Gastroesophageal sphincter (tissue), 4 donors: ENCODE data around the gene SEMA6C. TPM values are rescaled to one million over a fixed set of nuclear protein-coding genes. Genes with fewer than 3 reads are reported as not detected.
"Not testable (repeated sequence)": the region's sequence is repeated elsewhere in the genome, so short reads cannot be mapped to it uniquely, and the experiment has no call there.

Experiments used
- ATAC-seq: fragments of 150-250 bp; one replicate; pipeline ENCODE4 v1.9.1; 2016; ENCODE audit warnings: mild to moderate bottlenecking, moderate library complexity
- H3K27ac ChIP-seq, 4 donors: fragments of 200-600 bp; sonication (generic) in 3 of 4; 1 replicate in 3 of 4; 2 replicates in 1 of 4; pipeline ENCODE4 v1.5.1; 2016 to 2019
- H3K27me3 ChIP-seq: fragments of 200-600 bp; sonication (generic); one replicate; pipeline ENCODE4 v1.5.1; 2019
- H3K36me3 ChIP-seq, 2 donors: fragments of 200-600 bp; sonication (generic); one replicate each; pipeline ENCODE4 v1.5.1; 2019; ENCODE audit warnings: control low read depth in 1 of 2
- H3K4me1 ChIP-seq, 3 donors: fragments of 200-600 bp; sonication (generic); 1 replicate in 2 of 3; 2 replicates in 1 of 3; pipeline ENCODE4 v1.5.1; 2016 to 2019; ENCODE audit warnings: control low read depth in 2 of 3
- H3K4me3 ChIP-seq, 2 donors: fragments of 200-600 bp; sonication (generic); one replicate each; pipeline ENCODE4 v1.5.1; 2019; ENCODE audit warnings: mild to moderate bottlenecking in 1 of 2, moderate library complexity in 1 of 2
- H3K9me3 ChIP-seq, 3 donors: fragments of 200-600 bp; sonication (generic); one replicate each; pipeline ENCODE4 v1.5.1; 2017 to 2019; ENCODE audit warnings: control low read depth in 2 of 3
- CTCF ChIP-seq, 4 experiments: fragments of 200-600 bp in 2 of 4; fragments of 450-650 bp in 2 of 4; sonication (generic) in 1 of 4; IDR thresholded peaks; one replicate each; pipeline ENCODE4 v1.5.1; 2017 to 2019; ENCODE audit warnings: antibody characterized with exemption in 4 of 4, mild to moderate bottlenecking in 2 of 4, moderate library complexity in 2 of 4
- EP300 ChIP-seq: sonication (generic); formaldehyde crosslinking; IDR thresholded peaks from one replicate; pipeline ENCODE4 v1.6.1; 2017; ENCODE audit warnings: antibody characterized with exemption, mild to moderate bottlenecking
- POLR2A ChIP-seq, 2 donors: fragments of 450-650 bp; IDR thresholded peaks; one replicate each; pipeline ENCODE4 v1.6.1; 2017; ENCODE audit warnings: antibody characterized with exemption in 2 of 2, mild to moderate bottlenecking in 2 of 2, moderate library complexity in 1 of 2
- POLR2AphosphoS5 ChIP-seq: sonication (generic); formaldehyde crosslinking; IDR thresholded peaks from one replicate; pipeline ENCODE4 v1.6.1; 2017; ENCODE audit warnings: antibody characterized with exemption
- WGBS, 2 donors: methylation state at CpG; one replicate each; pipeline ENCODE4 v1.1.5; 2018; ENCODE audit warnings: low coverage in 1 of 2; 5-methylcytosine and 5-hydroxymethylcytosine counted together
- total RNA-seq, 4 donors: library from RNA; depleted of rRNA; stranded (reverse); fragments of >200 nt; gene quantifications; one replicate each; pipeline ENCODE4 v1.1.0, GENCODE V29; 2016

Gene SEMA6C
- total RNA-seq, 4 donors from 2014 or later = 6.1 to 13.9 (median 8.0) TPM

DNA sequence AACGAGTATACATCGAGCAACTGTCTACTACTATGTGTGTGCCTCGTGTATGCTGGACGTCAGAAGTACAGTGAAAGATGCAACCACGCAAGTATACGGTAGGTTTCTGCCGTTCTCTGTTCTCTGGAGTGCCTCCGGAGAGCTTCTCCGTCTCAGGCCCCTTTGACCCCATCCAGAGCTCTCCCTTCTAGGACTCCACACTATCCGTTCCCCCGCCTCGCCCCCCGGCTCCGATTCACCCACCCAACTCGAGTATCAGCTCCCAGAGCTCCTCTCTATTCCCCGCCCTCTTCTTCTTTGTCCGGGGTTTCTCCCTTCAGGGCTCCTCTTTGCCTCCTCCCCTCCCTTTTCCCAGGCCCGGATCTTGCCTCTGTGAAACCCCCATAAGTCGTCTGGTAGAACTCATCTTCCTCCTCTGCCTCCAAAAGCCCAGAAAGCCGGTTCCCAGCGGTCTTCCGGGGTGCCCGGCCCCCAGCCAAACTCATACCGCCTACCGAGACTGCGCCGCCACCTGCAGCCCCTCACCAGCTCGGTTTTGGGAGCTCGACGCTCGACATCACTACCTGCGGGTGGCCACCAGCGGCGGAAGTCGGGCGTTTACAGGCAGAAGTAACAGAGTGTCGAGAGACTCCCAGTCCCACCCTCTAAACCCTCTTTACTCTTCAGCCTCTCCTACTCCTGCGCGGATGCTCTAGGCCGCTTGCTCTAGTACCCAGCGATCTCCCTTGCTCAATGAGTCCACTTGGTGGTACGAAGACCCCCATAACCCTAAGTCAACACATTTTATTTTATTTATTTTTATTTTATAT, 43.4 kb upstream of the SEMA6C start, which contains the start of gene VPS72:
TSS of gene VPS72 (minus strand) at position 561 of the 809 bp plus-strand sequence. CDS start at position 485, 76 bp downstream.
- Histone ChIP-seq H3K9me3 (no peaks in the 10 kb centered on the region), H3K27ac (peak within 1 kb of the TSS; percentile 51 to 95 (median 90)), H3K4me1 (peaks cover 11 to 49% (median 21%) of the 10 kb centered on the region in 3 donors), H3K27me3 (no peaks in the 10 kb centered on the region), H3K36me3 (peaks cover 0 to 12% of the 10 kb centered on the region in 2 donors), H3K4me3 (peak within 1 kb of the TSS; percentile 78 to 93)
- ATAC-seq = peak; percentile 94
- WGBS, 2 donors = 0 to 3% methylated on average over 16 to 23 of the region's 42 CpGs
- no peak for TF ChIP-seq EP300
- peak; percentile 35 to 56 for TF ChIP-seq POLR2A (IDR thresholded peaks at IDR 0.05)
- peak in 3 of 4 experiments; percentile 23 to 68 (median 59) for TF ChIP-seq CTCF (IDR thresholded peaks at IDR 0.05)
- peak; percentile 77 for TF ChIP-seq POLR2AphosphoS5

- not testable (repeated sequence) for H3K27me3 ChIP-seq, ATAC-seq, H3K9me3 ChIP-seq
- H3K4me3 ChIP-seq = peak overlapping the region; percentile 78 to 93
- 61 to 68% methylated on average over 5 to 8 of the region's 8 CpGs for WGBS, 2 donors
- peaks cover 0 to 24% of the 10 kb centered on the region in 2 donors for H3K36me3 ChIP-seq
- H3K4me1 ChIP-seq = peaks cover 11 to 49% (median 21%) of the 10 kb centered on the region in 3 donors
- peak overlapping the region; percentile 51 to 95 (median 90) for H3K27ac ChIP-seq
Measured at GRCh38 chr1:151188667-151189066, 42.2 kb upstream of the SEMA6C start.

DNA sequence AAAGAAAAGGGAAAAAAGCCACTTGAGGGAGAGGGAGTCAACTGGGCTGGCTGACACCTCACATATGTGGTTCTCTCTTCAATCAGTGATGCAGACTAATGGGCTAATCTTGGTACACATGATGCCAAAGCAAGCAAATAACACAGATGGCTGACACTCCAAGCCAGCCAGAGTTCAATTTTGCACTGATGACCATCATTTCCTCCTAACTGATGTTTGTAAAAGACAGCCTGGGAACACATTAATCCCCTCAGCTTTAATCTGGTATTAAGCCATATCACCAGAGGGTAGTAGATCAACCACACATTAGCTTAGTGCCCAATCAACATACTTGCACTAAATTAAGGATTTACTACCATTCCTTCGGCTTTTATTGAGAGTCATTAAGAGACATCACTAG, 40.8 kb upstream of the SEMA6C start:
- Histone ChIP-seq H3K9me3 (no peaks in the 10 kb centered on the region), H3K36me3 (peaks cover 0 to 38% of the 10 kb centered on the region in 2 donors), H3K27ac (peak overlapping the region; percentile 51 to 95 (median 81)), H3K4me3 (no peak overlapping the region), H3K4me1 (peaks cover 11 to 49% (median 21%) of the 10 kb centered on the region in 3 donors), H3K27me3 (no peaks in the 10 kb centered on the region)
- WGBS, 2 donors = 59 to 78% methylated on average over 1 of the region's 1 CpG
- TF ChIP-seq EP300 (no peak), POLR2AphosphoS5 (no peak), POLR2A (IDR thresholded peaks at IDR 0.05) (no peak), CTCF (IDR thresholded peaks at IDR 0.05) (no peak)
- ATAC-seq = no peak

DNA sequence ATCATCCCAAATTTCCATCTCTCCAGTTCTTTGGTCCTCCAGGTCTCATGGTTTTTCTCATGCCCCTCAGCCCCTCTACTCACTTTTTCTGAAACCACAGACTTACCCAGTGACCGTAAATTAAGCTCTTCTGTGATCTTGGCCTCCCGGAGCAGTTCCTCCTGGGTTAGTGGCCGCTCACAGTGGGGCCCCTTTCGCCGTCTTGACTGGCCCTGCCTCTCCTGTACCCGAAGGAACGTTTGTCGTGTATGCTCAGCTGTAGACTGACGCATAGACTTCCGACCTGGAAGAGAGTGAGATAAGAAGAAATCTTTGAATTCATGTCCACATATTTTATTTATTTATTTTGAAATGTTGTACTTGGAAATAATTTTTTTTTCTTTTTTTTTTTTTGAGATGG, 37.8 kb upstream of the SEMA6C start:
- H3K9me3 ChIP-seq = no peaks in the 10 kb centered on the region
- H3K27me3 ChIP-seq = no peaks in the 10 kb centered on the region
- H3K36me3 ChIP-seq = peaks cover 0 to 68% of the 10 kb centered on the region in 2 donors
- H3K4me1 ChIP-seq = peaks cover 11 to 40% (median 21%) of the 10 kb centered on the region in 3 donors
- 87 to 98% methylated on average over 7 to 10 of the region's 10 CpGs for WGBS, 2 donors
- no peak for ATAC-seq
- no peak overlapping the region for H3K4me3 ChIP-seq
- no peak overlapping the region for H3K27ac ChIP-seq
- TF ChIP-seq EP300 (no peak), POLR2A (IDR thresholded peaks at IDR 0.05) (no peak), CTCF (IDR thresholded peaks at IDR 0.05) (no peak), POLR2AphosphoS5 (no peak)

- Histone ChIP-seq H3K27me3 (no peaks in the 10 kb centered on the region), H3K36me3 (peaks cover 0 to 93% of the 10 kb centered on the region in 2 donors), H3K27ac (peak overlapping the region in 3 of 4 donors; percentile 57 to 79 (median 59)), H3K4me3 (no peak overlapping the region), H3K4me1 (peaks cover 0 to 30% (median 10%) of the 10 kb centered on the region in 3 donors), H3K9me3 (no peaks in the 10 kb centered on the region)
- no peak for ATAC-seq
- 80 to 90% methylated on average over 2 to 9 of the region's 17 CpGs for WGBS, 2 donors
- TF ChIP-seq EP300 (no peak), CTCF (IDR thresholded peaks at IDR 0.05) (no peak), POLR2A (IDR thresholded peaks at IDR 0.05) (no peak), POLR2AphosphoS5 (no peak)
Measured at GRCh38 chr1:151176514-151177045, 30.1 kb upstream of the SEMA6C start.
